HepG2 (cell line): ENCODE results near the gene PHKB. TPM values are rescaled to one million over a fixed set of nuclear protein-coding genes. Genes with fewer than 3 reads are reported as not detected.

ENCODE experiments used
- AHR ChIP-seq: IDR thresholded peaks from 2 replicates; pipeline ENCODE4 v1.6.1; 2018; ENCODE audit warnings: missing genetic modification reagents, missing compliant biosample characterization
- CEBPZ ChIP-seq: IDR thresholded peaks from 2 replicates; pipeline ENCODE4 v1.6.1; 2012; ENCODE audit warnings: low read length, improper control_type of control experiment
- CREBL2 ChIP-seq: sonication (generic); formaldehyde crosslinking; IDR thresholded peaks from 2 replicates; pipeline ENCODE4 v1.8.1; 2023; ENCODE audit warnings: missing genetic modification reagents, mild to moderate bottlenecking, borderline replicate concordance
- FOSL2 ChIP-seq: sonication (generic); formaldehyde crosslinking; IDR thresholded peaks from 2 replicates; pipeline ENCODE4 v1.4.0; 2020; ENCODE audit warnings: missing genetic modification reagents
- FUBP1 ChIP-seq: sonication (generic); formaldehyde crosslinking; IDR thresholded peaks from 2 replicates; pipeline ENCODE4 v1.5.1; 2020; ENCODE audit warnings: missing genetic modification reagents, mild to moderate bottlenecking, borderline replicate concordance
- KLF11 ChIP-seq: IDR thresholded peaks from 2 replicates; pipeline ENCODE4 v1.6.1; 2016; ENCODE audit warnings: missing compliant biosample characterization
- MAFK ChIP-seq, 2 experiments: IDR thresholded peaks in 1 of 2; conservative IDR thresholded peaks in 1 of 2; 2 replicates each; pipeline ENCODE4 v1.6.1; 2011; ENCODE audit warnings: improper control_type of control experiment in 2 of 2, low read length in 2 of 2
- MEIS2 ChIP-seq: sonication (generic); formaldehyde crosslinking; IDR thresholded peaks from 2 replicates; pipeline ENCODE4 v1.9.0; 2021; ENCODE audit warnings: mild to moderate bottlenecking, missing genetic modification reagents
- NCOA1 ChIP-seq: sonication (generic); formaldehyde crosslinking; IDR thresholded peaks from 2 replicates; pipeline ENCODE4 v1.9.0; 2021; ENCODE audit warnings: missing genetic modification reagents
- NRL ChIP-seq: sonication (generic); formaldehyde crosslinking; IDR thresholded peaks from 2 replicates; pipeline ENCODE4 v1.5.0; 2020; ENCODE audit warnings: missing genetic modification reagents, mild to moderate bottlenecking, moderate library complexity, borderline replicate concordance
- RXRB ChIP-seq: IDR thresholded peaks from 2 replicates; pipeline ENCODE4 v1.6.1; 2016; ENCODE audit warnings: borderline replicate concordance, missing genetic modification reagents, missing compliant biosample characterization
- SIN3B ChIP-seq: fragments of 150-350 bp; IDR thresholded peaks from 2 replicates; pipeline ENCODE4 v1.6.1; 2014; ENCODE audit warnings: low read length
- SIX4 ChIP-seq: sonication (generic); formaldehyde crosslinking; IDR thresholded peaks from 2 replicates; pipeline ENCODE4 v1.4.0; 2020; ENCODE audit warnings: missing genetic modification reagents
- SUZ12 ChIP-seq: fragments of 150-350 bp; IDR thresholded peaks from 2 replicates; pipeline ENCODE4 v1.6.1; 2014; ENCODE audit warnings: low read depth, low read length
- ZBTB3 ChIP-seq: sonication (generic); formaldehyde crosslinking; IDR thresholded peaks from 2 replicates; pipeline ENCODE4 v1.4.0; 2020; ENCODE audit warnings: low read depth, mild to moderate bottlenecking, moderate library complexity, missing genetic modification reagents, borderline replicate concordance
- ZKSCAN5 ChIP-seq: sonication (generic); formaldehyde crosslinking; IDR thresholded peaks from 2 replicates; pipeline ENCODE4 v1.5.1; 2020; ENCODE audit warnings: mild to moderate bottlenecking, missing genetic modification reagents
- ZNF256 ChIP-seq: sonication (generic); formaldehyde crosslinking; conservative IDR thresholded peaks from 2 replicates; pipeline ENCODE4 v1.4.0; 2020; ENCODE audit warnings: missing genetic modification reagents
- ZNF354B ChIP-seq: sonication (generic); formaldehyde crosslinking; IDR thresholded peaks from 2 replicates; pipeline ENCODE4 v1.8.0; 2022; ENCODE audit warnings: mild to moderate bottlenecking, missing genetic modification reagents
- ZNF572 ChIP-seq: sonication (generic); formaldehyde crosslinking; IDR thresholded peaks from 2 replicates; pipeline ENCODE4 v1.5.1; 2020; ENCODE audit warnings: mild to moderate bottlenecking, missing genetic modification reagents
- ZSCAN30 ChIP-seq: sonication (generic); formaldehyde crosslinking; IDR thresholded peaks from 2 replicates; pipeline ENCODE4 v1.5.0; 2020; ENCODE audit warnings: mild to moderate bottlenecking, missing genetic modification reagents
- polyA plus RNA-seq, 8 experiments: library from polyadenylated mRNA; depleted of rRNA in 3 of 8; stranded (reverse) in 7 of 8; unstranded in 1 of 8; fragments of >200 nt; fragmentation: Illumina TruSeq in 4 of 8; extraction: Trizol in 4 of 8; gene quantifications; 2 replicates each; pipeline versions ENCODE4 v1.2.1 to v1.2.3, GENCODE V29; 2011 to 2016; ENCODE audit warnings: low read depth in 4 of 8, missing spikeins in 1 of 8, mixed read lengths in 1 of 8; ENCODE audit not compliant: insufficient read depth in 1 of 8
- total RNA-seq, 5 experiments: library from RNA; depleted of rRNA; stranded (reverse); fragments of >200 nt; fragmentation: Illumina TruSeq; extraction: Trizol; gene quantifications; 2 replicates each; pipeline ENCODE4 v1.2.3, GENCODE V29; 2016; ENCODE audit warnings: low read depth in 1 of 5
- TF ChIP-seq, protein P1 (sequence below): sonication (generic); formaldehyde crosslinking; IDR thresholded peaks from 2 replicates; pipeline ENCODE4 v1.8.1; 2023; ENCODE audit warnings: mild to moderate bottlenecking, missing genetic modification reagents
- TF ChIP-seq, protein P2 (sequence below): sonication (generic); formaldehyde crosslinking; IDR thresholded peaks from 2 replicates; pipeline ENCODE4 v1.4.0; 2020; ENCODE audit warnings: mild to moderate bottlenecking, missing genetic modification reagents
- TF ChIP-seq, protein P3 (sequence below): sonication (generic); formaldehyde crosslinking; conservative IDR thresholded peaks from 2 replicates; pipeline ENCODE4 v1.4.0; 2020; ENCODE audit warnings: missing genetic modification reagents

PHKB gene
- total and polyA plus RNA-seq, 2 of the 13 experiments (the other 11 are each of a cell fraction or from before 2014, with no cell fraction given) = 66.0 to 80.8 TPM

DNA sequence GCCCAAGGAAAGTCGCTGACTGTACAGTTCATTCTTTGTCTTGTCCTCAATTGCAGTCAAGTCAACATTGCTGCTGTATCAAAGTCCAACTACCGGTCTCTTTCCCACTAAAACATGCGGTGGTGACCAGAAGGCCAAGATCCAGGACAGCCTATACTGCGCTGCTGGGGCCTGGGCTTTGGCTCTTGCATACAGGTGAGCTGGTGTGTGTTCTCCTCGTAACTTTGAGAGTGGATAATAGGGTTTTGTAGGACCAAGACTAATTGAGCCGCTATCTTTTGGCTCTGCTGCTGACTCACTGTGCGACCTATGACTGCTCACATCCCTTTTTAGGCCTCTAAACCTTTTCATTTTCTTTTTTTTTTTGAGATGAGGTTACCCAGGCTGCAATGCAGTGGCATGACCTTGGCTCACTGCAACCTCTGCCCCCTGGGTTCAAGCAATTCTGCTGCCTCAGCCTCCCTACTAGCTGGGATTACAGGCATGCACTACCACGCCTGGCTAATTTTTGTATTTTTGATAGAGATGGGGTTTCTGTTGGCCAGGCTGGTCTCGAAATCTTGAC, 38.7 kb downstream of the PHKB start (continued):
- no peak for TF ChIP-seq SUZ12
- TF ChIP-seq RXRB = peak; percentile 92
- TF ChIP-seq, protein P1, sequence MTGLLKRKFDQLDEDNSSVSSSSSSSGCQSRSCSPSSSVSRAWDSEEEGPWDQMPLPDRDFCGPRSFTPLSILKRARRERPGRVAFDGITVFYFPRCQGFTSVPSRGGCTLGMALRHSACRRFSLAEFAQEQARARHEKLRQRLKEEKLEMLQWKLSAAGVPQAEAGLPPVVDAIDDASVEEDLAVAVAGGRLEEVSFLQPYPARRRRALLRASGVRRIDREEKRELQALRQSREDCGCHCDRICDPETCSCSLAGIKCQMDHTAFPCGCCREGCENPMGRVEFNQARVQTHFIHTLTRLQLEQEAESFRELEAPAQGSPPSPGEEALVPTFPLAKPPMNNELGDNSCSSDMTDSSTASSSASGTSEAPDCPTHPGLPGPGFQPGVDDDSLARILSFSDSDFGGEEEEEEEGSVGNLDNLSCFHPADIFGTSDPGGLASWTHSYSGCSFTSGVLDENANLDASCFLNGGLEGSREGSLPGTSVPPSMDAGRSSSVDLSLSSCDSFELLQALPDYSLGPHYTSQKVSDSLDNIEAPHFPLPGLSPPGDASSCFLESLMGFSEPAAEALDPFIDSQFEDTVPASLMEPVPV (CRISPR knock-in tag) = 0 out of 2 replicates have a peak, but pooled peaks have one; percentile 56
- no peak for TF ChIP-seq ZSCAN30 (CRISPR knock-in tag)
- TF ChIP-seq CEBPZ = no peak
- no peak for TF ChIP-seq CREBL2 (CRISPR knock-in tag)
- peak; percentile 33; the same call in 1 of the 2 replicates for TF ChIP-seq MEIS2 (CRISPR knock-in tag)
- TF ChIP-seq ZNF354B (CRISPR knock-in tag) = no peak
- TF ChIP-seq SIN3B = no peak
- no peak for TF ChIP-seq ZBTB3 (CRISPR knock-in tag)
- TF ChIP-seq NCOA1 (CRISPR knock-in tag) = no peak
- no peak for TF ChIP-seq ZNF256 (CRISPR knock-in tag)
- no peak for TF ChIP-seq FUBP1
- TF ChIP-seq ZNF572 (CRISPR knock-in tag) = no peak
- TF ChIP-seq FOSL2 (CRISPR knock-in tag) = peak; percentile 79
- TF ChIP-seq SIX4 (CRISPR knock-in tag) = no peak
- TF ChIP-seq NRL (CRISPR knock-in tag) = no peak
- TF ChIP-seq KLF11 (CRISPR knock-in tag) = no peak
- TF ChIP-seq, protein P2, sequence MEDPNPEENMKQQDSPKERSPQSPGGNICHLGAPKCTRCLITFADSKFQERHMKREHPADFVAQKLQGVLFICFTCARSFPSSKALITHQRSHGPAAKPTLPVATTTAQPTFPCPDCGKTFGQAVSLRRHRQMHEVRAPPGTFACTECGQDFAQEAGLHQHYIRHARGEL = no peak
- TF ChIP-seq, protein P3, sequence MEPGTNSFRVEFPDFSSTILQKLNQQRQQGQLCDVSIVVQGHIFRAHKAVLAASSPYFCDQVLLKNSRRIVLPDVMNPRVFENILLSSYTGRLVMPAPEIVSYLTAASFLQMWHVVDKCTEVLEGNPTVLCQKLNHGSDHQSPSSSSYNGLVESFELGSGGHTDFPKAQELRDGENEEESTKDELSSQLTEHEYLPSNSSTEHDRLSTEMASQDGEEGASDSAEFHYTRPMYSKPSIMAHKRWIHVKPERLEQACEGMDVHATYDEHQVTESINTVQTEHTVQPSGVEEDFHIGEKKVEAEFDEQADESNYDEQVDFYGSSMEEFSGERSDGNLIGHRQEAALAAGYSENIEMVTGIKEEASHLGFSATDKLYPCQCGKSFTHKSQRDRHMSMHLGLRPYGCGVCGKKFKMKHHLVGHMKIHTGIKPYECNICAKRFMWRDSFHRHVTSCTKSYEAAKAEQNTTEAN (CRISPR knock-in tag) = no peak
- no peak for TF ChIP-seq ZKSCAN5
- TF ChIP-seq AHR (CRISPR knock-in tag) = no peak
- peak; percentile 88 to 96 for TF ChIP-seq MAFK (conservative IDR thresholded peaks at IDR 0.05 in 1 of 2, IDR thresholded peaks at IDR 0.05 in 1 of 2; ENCODE audit: low read length in 2 of 2)
